Activated naive CD4-positive, alpha-beta T cell treated with anti-CD3 and anti-CD28 coated beads for 36 hours (primary cell): ENCODE measurements around the gene ADGRV1. TPM values are rescaled to one million over a fixed set of nuclear protein-coding genes. Genes with fewer than 3 reads are reported as not detected.

ENCODE experiments used
- CTCF ChIA-PET: fragments of 350-600 bp; sonication (Branson Sonifier 250); formaldehyde crosslinking; loops from one replicate; lab custom pipeline; 2021; ENCODE audit warnings: antibody characterized with exemption; lab: Charles Lee
- DNase-seq: peaks from one replicate; pipeline ENCODE4 v3.0.0-alpha.2; 2020
- H3K27ac Mint-ChIP-seq: one replicate; pipeline ENCODE4 v1.8.0; 2021; ENCODE audit warnings: mild to moderate bottlenecking, mixed read lengths
- H3K27me3 Mint-ChIP-seq: one replicate; pipeline ENCODE4 v1.8.0; 2021; ENCODE audit warnings: low read depth, mixed read lengths
- H3K36me3 Mint-ChIP-seq: one replicate; pipeline ENCODE4 v1.8.0; 2021; ENCODE audit warnings: low read depth, mixed read lengths
- H3K4me1 Mint-ChIP-seq: one replicate; pipeline ENCODE4 v1.8.0; 2021; ENCODE audit warnings: low read depth, mixed read lengths
- H3K4me3 Mint-ChIP-seq: one replicate; pipeline ENCODE4 v1.8.0; 2021; ENCODE audit warnings: mild to moderate bottlenecking, moderate library complexity, mixed read lengths
- H3K9me3 Mint-ChIP-seq: one replicate; pipeline ENCODE4 v1.8.0; 2021; ENCODE audit warnings: mixed read lengths
- intact Hi-C: fragments of 100-400 bp; cut with micrococcal nuclease; formaldehyde crosslinking; loops from one replicate; pipeline ENCODE4 v1.15.1; 2023
- total RNA-seq, 2 experiments: library from RNA; stranded (reverse); gene quantifications; one replicate each; pipeline ENCODE4 v1.2.3, GENCODE V29; 2021

The ADGRV1 gene
- total RNA-seq, 2 experiments from 2014 or later: not detected

GRCh38 chr5:90877049-90877448, 318.5 kb downstream of the ADGRV1 start:
- CTCF ChIA-PET: interaction anchor here (1.2 kb wide), 1 partner anchor 55 kb away, joined by 3 read pairs; no protein-coding TSS in a partner anchor
- H3K27ac Mint-ChIP-seq: no peak overlapping the region
- intact Hi-C loops: no loop called here
- H3K36me3 Mint-ChIP-seq: no peaks in the 10 kb centered on the region
- no peaks in the 10 kb centered on the region for H3K9me3 Mint-ChIP-seq
- peaks cover 25% of the 10 kb centered on the region for H3K27me3 Mint-ChIP-seq
- no peak for DNase-seq
- H3K4me1 Mint-ChIP-seq: peaks cover 15% of the 10 kb centered on the region
- H3K4me3 Mint-ChIP-seq: no peak overlapping the region

GRCh38 chr5:90878081-90878480, 319.5 kb downstream of the ADGRV1 start:
- Mint-ChIP-seq H3K27me3 (peaks cover 25% of the 10 kb centered on the region), H3K36me3 (no peaks in the 10 kb centered on the region), H3K9me3 (no peaks in the 10 kb centered on the region), H3K4me3 (no peak overlapping the region), H3K4me1 (peaks cover 10% of the 10 kb centered on the region), H3K27ac (no peak overlapping the region)
- CTCF ChIA-PET: interaction anchor here (1.2 kb wide), 1 partner anchor 54 kb away, joined by 3 read pairs; no protein-coding TSS in a partner anchor
- no peak for DNase-seq
- intact Hi-C loops: no loop called here

GRCh38 chr5:90878549-90879196, 320.1 kb downstream of the ADGRV1 start:
- H3K36me3 Mint-ChIP-seq: no peaks in the 10 kb centered on the region
- intact Hi-C loops: no loop called here
- H3K27ac Mint-ChIP-seq: no peak overlapping the region
- peaks cover 7% of the 10 kb centered on the region for H3K4me1 Mint-ChIP-seq
- peaks cover 30% of the 10 kb centered on the region for H3K27me3 Mint-ChIP-seq
- no peaks in the 10 kb centered on the region for H3K9me3 Mint-ChIP-seq
- DNase-seq: no peak
- CTCF ChIA-PET: no interaction called here
- H3K4me3 Mint-ChIP-seq: no peak overlapping the region

- Mint-ChIP-seq H3K27ac (no peak overlapping the region), H3K4me1 (no peaks in the 10 kb centered on the region), H3K4me3 (no peak overlapping the region), H3K36me3 (no peaks in the 10 kb centered on the region), H3K9me3 (no peaks in the 10 kb centered on the region), H3K27me3 (peaks cover 31% of the 10 kb centered on the region)
- no peak for DNase-seq
- CTCF ChIA-PET: no interaction called here
- intact Hi-C loops: no loop called here
Observed at GRCh38 chr5:90881626-90882150, 323.1 kb downstream of the ADGRV1 start.

- Mint-ChIP-seq H3K27ac (no peak overlapping the region), H3K36me3 (no peaks in the 10 kb centered on the region), H3K4me3 (no peak overlapping the region), H3K9me3 (no peaks in the 10 kb centered on the region), H3K4me1 (no peaks in the 10 kb centered on the region), H3K27me3 (peaks cover 26% of the 10 kb centered on the region)
- DNase-seq: no peak
- CTCF ChIA-PET: no interaction called here
- intact Hi-C loops: no loop called here
Observed at GRCh38 chr5:90882448-90882847, 323.9 kb downstream of the ADGRV1 start.

GRCh38 chr5:90885180-90885868, 326.7 kb downstream of the ADGRV1 start:
- H3K27me3 Mint-ChIP-seq: peaks cover 18% of the 10 kb centered on the region
- no peak overlapping the region for H3K4me3 Mint-ChIP-seq
- CTCF ChIA-PET: interaction anchor here (1.4 to 1.5 kb wide), 2 partner anchors 14 to 500 kb away, joined by 4 to 5 read pairs; no protein-coding TSS in a partner anchor
- H3K27ac Mint-ChIP-seq: no peak overlapping the region
- no peaks in the 10 kb centered on the region for H3K36me3 Mint-ChIP-seq
- DNase-seq: no peak
- no peaks in the 10 kb centered on the region for H3K9me3 Mint-ChIP-seq
- H3K4me1 Mint-ChIP-seq: no peaks in the 10 kb centered on the region
- intact Hi-C loops: no loop called here

- H3K36me3 Mint-ChIP-seq: no peaks in the 10 kb centered on the region
- H3K9me3 Mint-ChIP-seq: no peaks in the 10 kb centered on the region
- peaks cover 18% of the 10 kb centered on the region for H3K27me3 Mint-ChIP-seq
- CTCF ChIA-PET: interaction anchor here (1.5 kb wide), 1 partner anchor 499 kb away, joined by 5 read pairs; no protein-coding TSS in a partner anchor
- H3K4me3 Mint-ChIP-seq: no peak overlapping the region
- no peak overlapping the region for H3K27ac Mint-ChIP-seq
- no peaks in the 10 kb centered on the region for H3K4me1 Mint-ChIP-seq
- no peak for DNase-seq
- intact Hi-C loops: no loop called here
Observed at GRCh38 chr5:90886381-90886780, 327.8 kb downstream of the ADGRV1 start.

GRCh38 chr5:90888511-90889324, 330.1 kb downstream of the ADGRV1 start:
- Mint-ChIP-seq H3K27ac (no peak overlapping the region), H3K9me3 (no peaks in the 10 kb centered on the region), H3K4me1 (no peaks in the 10 kb centered on the region), H3K4me3 (no peak overlapping the region), H3K36me3 (no peaks in the 10 kb centered on the region), H3K27me3 (peaks cover 12% of the 10 kb centered on the region)
- DNase-seq: no peak
- intact Hi-C loops: no loop called here
- CTCF ChIA-PET: no interaction called here

GRCh38 chr5:90889325-90889600, 330.7 kb downstream of the ADGRV1 start:
- CTCF ChIA-PET: no interaction called here
- DNase-seq: no peak
- H3K36me3 Mint-ChIP-seq: no peaks in the 10 kb centered on the region
- peaks cover 11% of the 10 kb centered on the region for H3K27me3 Mint-ChIP-seq
- no peaks in the 10 kb centered on the region for H3K9me3 Mint-ChIP-seq
- intact Hi-C loops: no loop called here
- no peak overlapping the region for H3K4me3 Mint-ChIP-seq
- H3K27ac Mint-ChIP-seq: no peak overlapping the region
- H3K4me1 Mint-ChIP-seq: no peaks in the 10 kb centered on the region

- DNase-seq: no peak
- no peak overlapping the region for H3K27ac Mint-ChIP-seq
- intact Hi-C loops: no loop called here
- no peak overlapping the region for H3K4me3 Mint-ChIP-seq
- no peaks in the 10 kb centered on the region for H3K9me3 Mint-ChIP-seq
- no peaks in the 10 kb centered on the region for H3K36me3 Mint-ChIP-seq
- CTCF ChIA-PET: no interaction called here
- no peaks in the 10 kb centered on the region for H3K4me1 Mint-ChIP-seq
- peaks cover 11% of the 10 kb centered on the region for H3K27me3 Mint-ChIP-seq
Observed at GRCh38 chr5:90890180-90890579, 331.6 kb downstream of the ADGRV1 start.

GRCh38 chr5:90894866-90895420, 336.3 kb downstream of the ADGRV1 start:
- Mint-ChIP-seq H3K27ac (no peak overlapping the region), H3K4me1 (peaks cover 2% of the 10 kb centered on the region), H3K27me3 (no peaks in the 10 kb centered on the region), H3K9me3 (no peaks in the 10 kb centered on the region), H3K36me3 (no peaks in the 10 kb centered on the region), H3K4me3 (no peak overlapping the region)
- CTCF ChIA-PET: no interaction called here
- DNase-seq: no peak
- intact Hi-C loops: no loop called here

- CTCF ChIA-PET: no interaction called here
Observed at GRCh38 chr5:90897618-90898017, 339.0 kb downstream of the ADGRV1 start.

More at GRCh38 chr5:90897618-90898017, 339.0 kb downstream of the ADGRV1 start:
- H3K27ac Mint-ChIP-seq: no peak overlapping the region
- DNase-seq: no peak
- intact Hi-C loops: no loop called here
- no peak overlapping the region for H3K4me3 Mint-ChIP-seq
- H3K27me3 Mint-ChIP-seq: peaks cover 3% of the 10 kb centered on the region
- no peaks in the 10 kb centered on the region for H3K9me3 Mint-ChIP-seq
- peaks cover 2% of the 10 kb centered on the region for H3K4me1 Mint-ChIP-seq
- no peaks in the 10 kb centered on the region for H3K36me3 Mint-ChIP-seq
